NCI-H2171 (cell line): ENCODE data around the gene ST3GAL5.

Experiments used
- DNase-seq: peaks from one replicate; lab custom pipeline; 2025; lab: John Stamatoyannopoulos, UW

Gene ST3GAL5

GRCh38 chr2:85866165-85866659 lies 22.6 kb downstream of the ST3GAL5 start:
- no peak for DNase-seq

DNA sequence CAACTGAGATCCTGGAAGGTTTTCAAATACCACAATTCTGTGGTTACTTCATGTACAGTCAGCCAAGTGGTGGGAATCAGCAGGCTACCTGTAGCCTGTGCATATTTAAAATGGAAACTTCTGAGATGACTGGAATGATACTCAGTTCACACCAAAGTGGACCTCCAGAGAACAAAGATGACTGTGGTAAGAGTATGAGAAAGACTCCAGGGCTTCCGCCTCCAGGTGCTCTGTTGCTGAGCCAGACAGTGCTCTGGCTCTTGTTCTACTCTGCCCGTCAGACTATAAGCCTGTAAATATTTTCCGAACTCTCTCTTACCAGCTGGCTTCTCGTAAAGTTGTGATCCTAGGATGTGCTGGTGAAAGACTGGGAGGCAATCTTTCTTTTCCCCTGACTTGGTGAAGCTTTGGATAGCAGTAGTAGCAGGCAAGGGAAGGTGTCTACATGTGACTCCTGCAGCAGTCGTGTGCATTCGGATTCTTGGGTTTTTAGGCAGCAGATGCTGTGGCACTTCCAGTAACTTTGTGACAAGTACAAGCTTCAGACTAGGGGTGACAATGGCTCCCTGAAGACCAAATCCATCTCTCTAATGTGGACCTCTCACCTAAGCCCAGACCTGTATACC lies 23.1 kb downstream of the ST3GAL5 start:
- DNase-seq: no peak

GRCh38 chr2:85864654-85865053 lies 24.1 kb downstream of the ST3GAL5 start:
- no peak for DNase-seq

GRCh38 chr2:85862426-85862825 lies 26.4 kb downstream of the ST3GAL5 start:
- DNase-seq: no peak

DNA sequence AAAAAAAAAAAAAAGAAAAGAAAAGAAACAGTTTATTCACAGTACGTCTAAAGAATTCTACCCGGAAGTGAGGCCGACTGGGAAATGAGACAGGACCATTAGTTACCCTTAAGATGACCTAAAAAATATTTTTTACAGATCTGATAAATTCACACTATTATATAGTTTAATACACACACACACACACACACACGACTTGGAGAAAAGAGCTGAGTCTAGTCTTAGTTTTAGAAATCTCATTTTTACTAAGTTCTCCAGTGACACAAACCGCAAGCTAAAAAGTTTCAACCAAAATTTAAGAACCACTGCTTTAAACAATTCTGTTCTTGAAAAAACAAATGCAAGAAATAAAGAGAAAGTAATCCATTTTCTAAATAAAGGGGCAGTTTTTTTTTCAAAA lies 27.1 kb downstream of the ST3GAL5 start:
- DNase-seq: no peak

GRCh38 chr2:85861180-85861579 lies 27.6 kb downstream of the ST3GAL5 start:
- DNase-seq: no peak

DNA sequence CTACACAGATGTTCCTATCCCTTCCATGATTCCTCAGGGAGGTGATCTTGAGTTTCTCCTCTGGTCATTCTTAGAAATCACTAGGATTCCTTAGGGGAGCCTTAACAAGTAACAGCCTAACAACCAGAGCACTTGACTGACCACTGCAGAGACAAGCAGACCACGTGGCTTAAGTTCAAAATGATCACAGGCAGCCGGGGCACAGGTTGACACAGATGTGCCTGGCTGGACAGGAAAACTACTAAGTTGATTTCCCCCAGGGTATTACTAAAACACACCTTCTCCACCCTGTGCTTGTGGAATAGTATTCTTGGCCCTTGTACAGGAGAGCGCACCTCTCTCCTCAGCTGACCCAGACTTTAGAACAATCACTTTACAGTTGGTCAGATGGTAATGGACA lies 29.9 kb downstream of the ST3GAL5 start:
- DNase-seq: no peak

DNA sequence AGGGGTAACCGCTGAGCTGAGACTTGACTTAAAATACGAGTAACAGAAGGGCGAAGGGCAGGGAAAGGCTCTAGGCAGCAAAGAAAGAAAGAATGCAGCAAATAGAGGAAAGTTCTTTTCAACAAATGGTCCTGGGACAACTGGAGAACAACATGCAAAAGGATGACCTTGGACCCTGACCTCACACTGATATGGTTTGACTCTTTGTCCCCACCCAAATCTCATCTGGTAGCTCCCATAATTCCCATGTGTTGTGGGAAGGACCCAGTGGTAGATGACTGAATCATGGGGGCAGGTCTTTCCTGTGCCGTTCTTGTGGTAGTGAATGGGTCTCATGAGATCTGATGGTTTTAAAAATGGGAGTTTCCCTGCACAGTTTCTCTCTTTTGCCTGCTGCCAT lies 33.9 kb downstream of the ST3GAL5 start:
- DNase-seq: no peak

DNA sequence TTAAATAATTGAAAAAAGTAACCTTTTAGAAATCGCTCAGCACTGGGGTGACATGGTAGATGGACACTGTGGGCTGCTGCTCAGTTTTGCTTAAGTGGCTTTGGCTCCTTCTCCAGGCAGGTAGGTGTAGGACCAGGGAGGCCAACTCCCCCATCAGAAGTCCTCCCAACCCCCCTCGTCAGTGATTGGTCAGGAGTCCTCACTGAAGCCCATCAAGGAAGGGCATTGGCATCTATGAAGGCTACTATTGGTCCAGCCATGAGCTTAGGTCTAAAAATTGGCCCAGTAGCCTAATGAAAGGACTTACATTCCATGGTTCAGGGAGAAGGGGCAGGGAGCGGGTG lies 34.7 kb downstream of the ST3GAL5 start:
- DNase-seq: no peak

DNA sequence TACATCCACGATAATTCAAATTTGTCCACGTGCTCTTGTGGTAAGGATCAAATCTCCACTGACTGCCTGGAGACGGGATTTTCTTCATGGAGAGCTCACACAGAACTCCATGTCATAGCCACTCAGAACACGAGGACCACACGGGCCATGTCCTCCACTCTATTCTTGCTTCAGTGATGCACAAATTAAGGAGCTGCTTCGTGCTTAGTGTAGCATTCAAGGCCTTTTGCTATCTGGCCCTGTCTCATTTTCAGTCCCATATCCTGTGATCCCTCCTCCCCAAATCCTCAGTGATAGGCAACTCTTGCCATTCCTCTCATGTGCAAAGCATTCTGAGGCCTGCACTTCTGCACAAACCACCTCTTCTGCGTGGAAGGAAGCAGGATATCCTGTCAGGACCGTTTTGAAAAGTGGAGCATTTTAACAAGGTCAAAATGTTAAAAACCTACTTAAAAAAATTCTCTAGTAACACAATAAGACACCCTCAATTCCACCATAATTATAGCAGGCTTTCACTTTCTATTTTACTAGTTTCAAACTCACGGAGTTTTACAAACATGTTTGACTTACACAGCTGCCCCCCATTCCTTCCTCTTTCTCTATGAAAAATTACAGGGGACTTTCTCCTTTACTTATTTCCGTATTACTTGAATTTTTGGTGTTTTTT lies 35.2 kb downstream of the ST3GAL5 start:
- no peak for DNase-seq

DNA sequence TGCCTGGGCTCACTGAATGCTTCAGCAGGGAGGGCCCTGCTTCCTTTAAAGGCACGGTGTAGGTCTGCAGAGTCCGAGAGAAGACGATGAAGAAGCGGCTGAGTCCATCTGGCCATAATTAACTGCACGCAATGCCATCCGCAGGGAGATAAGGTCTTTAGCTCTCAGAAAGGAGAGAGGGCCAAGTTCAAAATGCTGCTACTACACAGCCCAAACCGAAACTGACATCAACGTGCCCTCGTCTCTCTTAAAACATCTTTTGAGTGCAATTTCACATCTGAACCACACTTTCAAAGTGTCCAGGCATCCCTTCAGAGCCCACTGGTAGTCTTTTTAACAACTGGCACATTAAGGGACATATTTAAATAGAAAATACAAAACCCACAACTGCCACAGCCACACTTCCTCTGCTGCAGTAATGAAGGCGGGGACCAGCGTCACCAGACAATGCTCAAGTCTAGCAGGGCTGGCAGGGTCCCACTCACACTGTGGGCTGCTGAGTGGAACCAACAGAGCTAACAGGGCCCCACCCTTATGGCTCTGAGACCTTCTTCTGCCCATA lies 35.8 kb downstream of the ST3GAL5 start:
- DNase-seq: no peak

DNA sequence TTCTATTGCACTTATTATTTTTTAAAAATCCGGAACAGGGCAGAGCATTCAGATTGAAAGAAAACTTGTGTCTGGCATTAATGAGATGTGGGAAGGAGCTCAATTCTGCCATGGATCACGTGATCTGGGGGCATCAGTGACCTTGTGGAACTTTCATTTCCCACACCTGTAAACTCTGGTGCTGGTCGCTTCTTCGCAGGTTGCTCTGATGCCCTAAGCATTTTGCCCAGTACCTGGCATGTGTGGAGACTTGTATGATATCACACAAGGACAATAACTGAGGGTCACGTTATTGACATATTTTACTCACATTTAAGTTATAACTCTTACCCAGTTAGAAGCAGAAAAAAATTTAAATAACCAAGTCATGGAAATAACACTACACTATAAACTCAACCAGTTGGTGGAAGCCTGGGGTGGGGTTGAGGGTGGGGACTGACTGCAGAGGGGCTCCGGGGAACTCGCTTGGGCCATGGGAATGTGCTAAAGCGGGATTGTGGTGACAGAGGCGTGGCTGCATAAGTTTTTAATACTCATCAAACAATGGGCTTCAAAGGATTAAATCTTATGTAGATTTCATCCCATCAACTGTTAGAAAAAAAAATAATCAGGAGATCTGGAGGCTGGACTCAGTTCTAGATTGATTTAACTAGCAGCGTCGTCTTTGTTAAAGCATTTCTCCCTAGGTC lies 36.5 kb downstream of the ST3GAL5 start:
- no peak for DNase-seq

DNA sequence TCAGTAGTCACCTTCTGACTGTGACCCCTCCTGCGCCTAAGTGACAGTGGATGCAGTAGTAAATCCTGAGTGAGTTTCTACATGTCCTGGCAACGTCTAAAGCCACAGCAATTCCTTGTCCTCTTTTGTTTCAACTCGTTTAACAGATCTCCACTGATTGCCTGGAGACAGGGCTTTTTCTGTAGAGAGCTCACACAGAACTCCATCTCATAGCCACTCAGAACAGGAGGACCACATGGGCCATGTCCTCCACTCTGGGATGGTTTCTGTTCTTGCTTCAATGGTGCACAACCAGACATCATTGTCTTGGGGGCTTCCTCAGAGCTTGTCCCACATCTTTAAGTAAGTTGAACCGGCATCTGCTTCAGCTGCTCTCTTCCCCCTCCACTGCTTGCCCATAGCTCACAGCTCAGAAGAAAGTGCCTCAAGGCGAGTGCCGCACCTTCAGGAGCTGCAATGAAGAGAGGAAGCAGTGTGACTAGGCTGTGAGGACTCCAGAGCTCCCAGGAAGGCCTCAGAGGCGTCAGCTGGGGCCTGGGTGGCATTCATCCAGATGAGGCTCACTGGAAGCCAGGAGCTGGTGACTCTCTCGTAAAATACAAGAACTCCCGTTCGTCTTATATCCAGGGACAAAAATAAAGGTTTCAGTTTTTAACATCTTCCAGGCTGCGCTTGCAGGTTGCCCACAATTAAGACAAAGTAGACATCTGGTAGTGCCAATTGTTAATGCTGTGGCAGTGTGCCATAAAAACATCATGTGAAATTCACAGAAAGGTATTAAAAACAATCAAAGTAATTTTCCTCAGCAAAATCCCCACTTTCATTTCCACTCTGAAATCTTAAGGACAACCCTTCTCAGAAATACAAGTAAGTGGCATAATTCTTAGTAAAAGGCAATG lies 37.3 kb downstream of the ST3GAL5 start:
- no peak for DNase-seq

- peak; percentile 14 for DNase-seq
Observed at GRCh38 chr2:85850451-85850850, 38.3 kb downstream of the ST3GAL5 start.

DNA sequence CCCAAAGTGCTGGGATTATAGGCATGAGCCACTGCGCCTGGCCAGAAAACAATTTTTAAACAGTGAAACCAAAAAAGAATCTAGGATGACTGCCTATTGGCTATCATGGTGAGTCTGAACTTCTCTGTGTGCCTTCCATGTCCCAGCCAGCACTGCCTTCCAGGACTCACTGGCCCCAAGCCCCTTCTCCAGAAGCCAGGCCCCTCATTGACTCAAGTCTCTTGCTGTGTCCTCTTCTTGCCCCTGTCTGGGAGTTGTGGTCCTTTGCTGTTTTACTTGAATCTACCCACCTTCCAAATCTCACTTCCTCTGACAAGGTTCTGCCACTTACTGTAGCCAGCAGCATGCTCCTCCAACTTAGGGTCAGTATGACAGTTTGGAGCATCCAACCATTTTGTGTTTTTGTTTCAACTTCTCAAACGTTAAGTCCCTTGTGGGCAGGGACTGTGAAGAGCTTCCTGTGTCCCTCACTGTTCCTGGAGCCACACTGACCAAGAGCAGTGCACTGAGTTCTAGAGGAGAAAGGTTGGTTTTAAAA lies 41.7 kb downstream of the ST3GAL5 start:
- no peak for DNase-seq

GRCh38 chr2:85846411-85846810 lies 42.4 kb downstream of the ST3GAL5 start:
- no peak for DNase-seq

- DNase-seq: no peak
Observed at GRCh38 chr2:85844486-85844885, 44.3 kb downstream of the ST3GAL5 start.

DNA sequence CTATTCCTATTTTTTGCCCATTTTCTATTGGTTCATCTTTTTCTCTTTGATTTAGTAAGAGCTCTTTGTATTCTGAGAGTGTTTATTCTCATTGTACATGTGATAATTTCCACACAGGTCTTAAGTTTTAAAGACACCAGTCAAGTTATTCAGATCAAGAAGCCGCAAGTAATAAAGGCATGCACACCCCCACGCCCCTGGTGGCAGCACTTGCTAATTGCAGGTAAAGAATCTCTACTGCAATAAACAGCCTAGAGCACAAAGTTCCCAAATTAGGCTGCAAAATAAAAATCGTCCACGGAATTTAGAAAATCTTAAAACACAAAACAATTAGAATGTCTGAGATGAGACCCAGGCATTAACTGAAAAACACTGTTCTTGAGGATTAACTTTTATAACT lies 45.2 kb downstream of the ST3GAL5 start:
- no peak for DNase-seq

DNA sequence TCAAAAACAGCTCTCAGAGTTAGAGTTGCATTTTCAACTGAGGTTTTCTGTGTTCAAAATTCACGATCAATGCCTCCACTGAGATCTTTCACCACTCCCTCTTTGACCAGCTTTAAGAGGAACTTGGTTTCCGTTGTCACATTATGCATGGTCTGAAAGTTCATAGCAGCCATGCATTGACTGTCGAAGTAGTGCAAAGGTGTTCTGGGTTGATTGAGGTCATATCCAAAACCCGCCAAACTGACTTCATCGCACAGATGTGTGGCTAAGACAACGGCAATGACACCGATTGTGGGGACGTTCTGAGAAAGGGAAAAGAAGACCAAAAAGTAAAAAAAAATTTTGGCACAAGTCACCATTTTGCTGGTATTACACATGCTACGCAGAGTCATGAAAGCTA lies 48.7 kb downstream of the ST3GAL5 start:
- no peak for DNase-seq

GRCh38 chr2:85839461-85839860 lies 49.3 kb downstream of the ST3GAL5 start:
- no peak for DNase-seq

DNA sequence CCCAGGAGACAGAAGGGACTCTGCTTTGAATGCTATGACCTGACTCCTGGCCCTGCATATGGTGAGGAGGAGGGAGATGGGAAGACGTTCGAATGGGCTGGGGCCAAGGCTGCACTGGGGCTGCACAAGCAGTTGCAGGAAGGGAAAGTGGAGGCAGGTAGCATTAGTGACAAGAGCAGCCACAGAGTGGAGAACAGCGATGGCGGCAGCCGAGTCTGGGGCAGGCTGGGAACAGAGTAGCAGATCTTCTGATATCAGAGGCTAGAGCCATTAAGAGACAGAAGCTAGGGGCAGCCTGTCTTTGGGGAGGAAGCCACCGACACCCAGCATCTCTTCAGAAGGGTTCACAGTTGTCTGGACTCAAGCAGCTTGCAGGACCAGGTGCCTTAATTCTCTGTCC lies 50.1 kb downstream of the ST3GAL5 start:
- DNase-seq: no peak

DNA sequence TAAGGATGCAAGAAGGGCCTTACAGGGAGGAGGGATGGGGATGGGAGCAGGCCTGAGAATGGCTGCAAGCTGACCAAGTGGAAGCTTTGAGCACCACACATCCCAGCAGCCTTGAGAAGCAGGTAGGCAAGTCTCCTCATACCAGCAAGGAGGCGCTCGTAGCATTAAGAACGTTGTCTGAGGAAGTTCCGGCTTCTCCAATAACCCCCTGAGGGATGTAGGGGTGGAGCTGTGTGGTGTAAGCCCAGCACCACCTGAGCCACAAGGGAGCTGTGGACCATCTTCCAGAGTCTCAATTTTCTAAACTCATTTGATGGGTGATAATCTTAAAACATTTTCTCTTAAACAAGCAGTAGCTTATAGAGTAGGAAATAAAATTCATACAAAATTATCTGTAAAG lies 50.6 kb downstream of the ST3GAL5 start:
- no peak for DNase-seq
